HCT116 (cell line): ENCODE measurements around the gene EMSY. TPM values are rescaled to one million over a fixed set of nuclear protein-coding genes. Genes with fewer than 3 reads are reported as not detected.

ENCODE experiments used
- ATAC-seq: fragments of 200-7000 bp; cut with Tn5 transposase; 2 replicates; pipeline ENCODE4 v1.9.1; 2020; ENCODE audit warnings: mild to moderate bottlenecking, moderate library complexity
- BruUV-seq: library from RNA; stranded (reverse); fragments of 400-500 nt; replicated peaks from 2 replicates; lab custom pipeline; 2021; lab: Mats Ljungman, UMichigan
- CTCF ChIA-PET: fragments of 300-600 bp; sonication (Branson Sonifier 250); formaldehyde crosslinking; loops from one replicate; lab custom pipeline; 2021; ENCODE audit warnings: antibody characterized with exemption; lab: Charles Lee
- POLR2A ChIA-PET: fragments of 300-600, 350-600 bp; sonication (Branson Sonifier 250); formaldehyde crosslinking; loops from one replicate; lab custom pipeline; 2021; ENCODE audit warnings: antibody characterized with exemption; lab: Charles Lee
- RAD21 ChIA-PET, 2 experiments: fragments of 300-600 bp; sonication (Branson Sonifier 250); formaldehyde crosslinking; loops; one replicate each; lab custom pipeline; 2023; ENCODE audit warnings: low total read pairs in 2 of 2; ENCODE audit not compliant: uncharacterized antibody in 2 of 2, unreplicated experiment in 2 of 2, low non-redundant PET in 1 of 2; lab: Charles Lee
- DNase-seq: peaks from one replicate; pipeline ENCODE4 v3.0.0-alpha.2; 2010; ENCODE audit warnings: low read depth, low spot score
- H2AFZ ChIP-seq: fragments of 200-600 bp; shearing (Covaris generic), sonication (generic); 2 replicates; pipeline ENCODE4 v1.6.1; 2017; ENCODE audit warnings: low read depth, mixed run types, mixed read lengths, antibody characterized with exemption, low read length; ENCODE audit not compliant: poor library complexity, severe bottlenecking
- H3K27ac ChIP-seq: 2 replicates; pipeline ENCODE4 v1.5.1; 2012; ENCODE audit warnings: low read depth, low read length
- H3K27me3 ChIP-seq: fragments of 200-600 bp; sonication (generic); 2 replicates; pipeline ENCODE4 v1.6.1; 2016; ENCODE audit warnings: mixed run types, low read length, mixed read lengths; ENCODE audit not compliant: insufficient read depth
- H3K36me3 ChIP-seq, 2 experiments: fragments of 200-500 bp in 1 of 2; fragments of 200-600 bp in 1 of 2; sonication (Bioruptor generic) in 1 of 2; sonication (generic) in 1 of 2; 2 replicates each; pipeline versions ENCODE4 v1.5.1 to v1.6.1; 2014 to 2016; ENCODE audit warnings: low read length in 2 of 2, inconsistent platforms in 1 of 2, mixed read lengths in 1 of 2, mixed run types in 1 of 2; ENCODE audit not compliant: insufficient read depth in 2 of 2, control insufficient read depth in 1 of 2
- H3K4me1 ChIP-seq, 2 experiments: fragments of 200-600 bp in 1 of 2; sonication (generic) in 1 of 2; 2 replicates each; pipeline versions ENCODE4 v1.5.1 to v1.6.1; 2012 to 2017; ENCODE audit warnings: low read length in 2 of 2, inconsistent platforms in 1 of 2, mild to moderate bottlenecking in 1 of 2, mixed read lengths in 1 of 2, mixed run types in 1 of 2, moderate library complexity in 1 of 2; ENCODE audit not compliant: insufficient read depth in 2 of 2, control insufficient read depth in 1 of 2
- H3K4me2 ChIP-seq: fragments of 200-600 bp; sonication (generic); 2 replicates; pipeline ENCODE4 v1.6.1; 2017; ENCODE audit warnings: mixed run types, low read length, mixed read lengths
- H3K4me3 ChIP-seq, 2 experiments: fragments of 200-600 bp in 1 of 2; sonication (generic) in 1 of 2; replicated peaks in 1 of 2; 2 replicates each; pipeline ENCODE4 v1.5.1; 2011 to 2016; ENCODE audit warnings: low read length in 2 of 2, control low read depth in 1 of 2, low read depth in 1 of 2, mild to moderate bottlenecking in 1 of 2, mixed read lengths in 1 of 2, mixed run types in 1 of 2
- H3K79me2 ChIP-seq: fragments of 200-600 bp; sonication (generic); 2 replicates; pipeline ENCODE4 v1.6.1; 2017; ENCODE audit warnings: mild to moderate bottlenecking, mixed run types, low read length, moderate library complexity, mixed read lengths; ENCODE audit not compliant: insufficient read depth
- H3K9ac ChIP-seq: fragments of 200-600 bp; sonication (generic); 2 replicates; pipeline ENCODE4 v1.6.1; 2016; ENCODE audit warnings: low read length, mixed read lengths
- H3K9me2 ChIP-seq: fragments of 200-600 bp; sonication (generic), shearing (Covaris generic); 2 replicates; pipeline ENCODE4 v1.6.1; 2017; ENCODE audit warnings: mixed run types, mild to moderate bottlenecking, moderate library complexity; ENCODE audit not compliant: insufficient read depth
- H3K9me3 ChIP-seq, 2 experiments: fragments of 200-500 bp in 1 of 2; fragments of 200-600 bp in 1 of 2; sonication (Bioruptor generic) in 1 of 2; sonication (generic) in 1 of 2; 2 replicates each; pipeline ENCODE4 v1.6.1; 2014 to 2017; ENCODE audit warnings: low read length in 2 of 2, mixed read lengths in 2 of 2, inconsistent platforms in 1 of 2, low read depth in 1 of 2, mild to moderate bottlenecking in 1 of 2, mixed run types in 1 of 2, moderate library complexity in 1 of 2; ENCODE audit not compliant: control insufficient read depth in 1 of 2, insufficient read depth in 1 of 2
- H4K20me1 ChIP-seq: fragments of 200-600 bp; sonication (generic), shearing (Covaris generic); 2 replicates; pipeline ENCODE4 v1.6.1; 2017; ENCODE audit warnings: mixed run types, mild to moderate bottlenecking, moderate library complexity; ENCODE audit not compliant: insufficient read depth
- REST ChIP-seq: IDR thresholded peaks from 2 replicates; pipeline ENCODE4 v1.6.1; 2012; ENCODE audit warnings: low read depth
- SIN3A ChIP-seq: IDR thresholded peaks from 2 replicates; pipeline ENCODE4 v1.6.1; 2012; ENCODE audit warnings: low read depth
- intact Hi-C: fragments of 100-400 bp; cut with micrococcal nuclease; formaldehyde crosslinking; loops from 2 replicates; pipeline ENCODE4 v1.10.0; 2022
- total RNA-seq: library from RNA; stranded (reverse); gene quantifications from one replicate; pipeline ENCODE4 v1.2.1, GENCODE V29; 2021; ENCODE audit not compliant: unreplicated experiment
- TF ChIP-seq, protein P1 (sequence below), 3 experiments: fragments of 200-600 bp in 1 of 3; sonication (generic) in 1 of 3; IDR thresholded peaks in 2 of 3; conservative IDR thresholded peaks in 1 of 3; 2 replicates each; pipeline ENCODE4 v1.5.1; 2012 to 2017; ENCODE audit warnings: low read depth in 2 of 3, low read length in 2 of 3, antibody characterized with exemption in 1 of 3, borderline replicate concordance in 1 of 3, control low read depth in 1 of 3, mild to moderate bottlenecking in 1 of 3, mixed read lengths in 1 of 3, mixed run types in 1 of 3, moderate library complexity in 1 of 3; ENCODE audit not compliant: insufficient read depth in 1 of 3
- TF ChIP-seq, protein P2 (sequence below): IDR thresholded peaks from 2 replicates; pipeline ENCODE4 v1.6.1; 2011; ENCODE audit warnings: mild to moderate bottlenecking, low read length, moderate library complexity; ENCODE audit not compliant: insufficient replicate concordance; ENCODE audit errors: extremely low read depth
- TF ChIP-seq, protein P3 (sequence below): IDR thresholded peaks from 2 replicates; pipeline ENCODE4 v1.6.1; 2012

EMSY gene
- total RNA-seq, 1 experiment from 2014 or later = 22.7 TPM

- Histone ChIP-seq H3K79me2 (0 out of 2 replicates have a peak, but pooled peaks cover 4% of the 10 kb centered on the region), H3K36me3 (peaks cover 0 to 7% of the 10 kb centered on the region in 2 experiments; a peak in 2 of 4 replicates), H3K9me2 (no peaks in the 10 kb centered on the region), H3K27me3 (no peaks in the 10 kb centered on the region), H3K4me3 (no peak overlapping the region), H3K9ac (no peak overlapping the region), H2AFZ (no peak overlapping the region), H3K27ac (no peak overlapping the region), H3K4me1 (peaks cover 3 to 6% of the 10 kb centered on the region in 2 experiments; a peak in 1 of 4 replicates), H3K4me2 (no peak overlapping the region), H4K20me1 (no peaks in the 10 kb centered on the region), H3K9me3 (no peaks in the 10 kb centered on the region)
- DNase-seq (peak; percentile 18), ATAC-seq (peak; percentile 71)
- CTCF ChIA-PET = interaction anchor here (0.7 to 1.6 kb wide), 2 partner anchors 9 to 13 kb away, joined by 3 read pairs; no protein-coding TSS in a partner anchor
- no TSS peak for BruUV-seq
- intact Hi-C loops = no loop called here
- POLR2A ChIA-PET = no interaction called here
- RAD21 ChIA-PET = no interaction called here
- TF ChIP-seq, protein P1, sequence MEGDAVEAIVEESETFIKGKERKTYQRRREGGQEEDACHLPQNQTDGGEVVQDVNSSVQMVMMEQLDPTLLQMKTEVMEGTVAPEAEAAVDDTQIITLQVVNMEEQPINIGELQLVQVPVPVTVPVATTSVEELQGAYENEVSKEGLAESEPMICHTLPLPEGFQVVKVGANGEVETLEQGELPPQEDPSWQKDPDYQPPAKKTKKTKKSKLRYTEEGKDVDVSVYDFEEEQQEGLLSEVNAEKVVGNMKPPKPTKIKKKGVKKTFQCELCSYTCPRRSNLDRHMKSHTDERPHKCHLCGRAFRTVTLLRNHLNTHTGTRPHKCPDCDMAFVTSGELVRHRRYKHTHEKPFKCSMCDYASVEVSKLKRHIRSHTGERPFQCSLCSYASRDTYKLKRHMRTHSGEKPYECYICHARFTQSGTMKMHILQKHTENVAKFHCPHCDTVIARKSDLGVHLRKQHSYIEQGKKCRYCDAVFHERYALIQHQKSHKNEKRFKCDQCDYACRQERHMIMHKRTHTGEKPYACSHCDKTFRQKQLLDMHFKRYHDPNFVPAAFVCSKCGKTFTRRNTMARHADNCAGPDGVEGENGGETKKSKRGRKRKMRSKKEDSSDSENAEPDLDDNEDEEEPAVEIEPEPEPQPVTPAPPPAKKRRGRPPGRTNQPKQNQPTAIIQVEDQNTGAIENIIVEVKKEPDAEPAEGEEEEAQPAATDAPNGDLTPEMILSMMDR (IDR thresholded peaks at IDR 0.05 in 2 of 3, conservative IDR thresholded peaks at IDR 0.05 in 1 of 3; ENCODE audit: borderline replicate concordance in 1 of 3, insufficient read depth in 1 of 3, low read depth in 2 of 3, low read length in 2 of 3) = peak in 2 of 3 experiments; percentile 50 to 78; a peak in 4 of 6 replicates
- TF ChIP-seq SIN3A (no peak), REST (no peak)
- TF ChIP-seq, protein P2, sequence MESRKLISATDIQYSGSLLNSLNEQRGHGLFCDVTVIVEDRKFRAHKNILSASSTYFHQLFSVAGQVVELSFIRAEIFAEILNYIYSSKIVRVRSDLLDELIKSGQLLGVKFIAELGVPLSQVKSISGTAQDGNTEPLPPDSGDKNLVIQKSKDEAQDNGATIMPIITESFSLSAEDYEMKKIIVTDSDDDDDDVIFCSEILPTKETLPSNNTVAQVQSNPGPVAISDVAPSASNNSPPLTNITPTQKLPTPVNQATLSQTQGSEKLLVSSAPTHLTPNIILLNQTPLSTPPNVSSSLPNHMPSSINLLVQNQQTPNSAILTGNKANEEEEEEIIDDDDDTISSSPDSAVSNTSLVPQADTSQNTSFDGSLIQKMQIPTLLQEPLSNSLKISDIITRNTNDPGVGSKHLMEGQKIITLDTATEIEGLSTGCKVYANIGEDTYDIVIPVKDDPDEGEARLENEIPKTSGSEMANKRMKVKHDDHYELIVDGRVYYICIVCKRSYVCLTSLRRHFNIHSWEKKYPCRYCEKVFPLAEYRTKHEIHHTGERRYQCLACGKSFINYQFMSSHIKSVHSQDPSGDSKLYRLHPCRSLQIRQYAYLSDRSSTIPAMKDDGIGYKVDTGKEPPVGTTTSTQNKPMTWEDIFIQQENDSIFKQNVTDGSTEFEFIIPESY = no peak
- TF ChIP-seq, protein P3, sequence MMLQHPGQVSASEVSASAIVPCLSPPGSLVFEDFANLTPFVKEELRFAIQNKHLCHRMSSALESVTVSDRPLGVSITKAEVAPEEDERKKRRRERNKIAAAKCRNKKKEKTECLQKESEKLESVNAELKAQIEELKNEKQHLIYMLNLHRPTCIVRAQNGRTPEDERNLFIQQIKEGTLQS = no peak
Measured at GRCh38 chr11:76459299-76459698, 14.5 kb downstream of the EMSY start.
